GM20431 (cell line): Measurements from ENCODE around the gene ASZ1.

ENCODE experiments used
- in situ Hi-C: fragments of 300-500 bp; cut with MseI, MboI; formaldehyde crosslinking; loops from one replicate; pipeline ENCODE4 v1.15.0; 2020; ENCODE audit warnings: low sequenced_read_pairs; ENCODE audit not compliant: unreplicated experiment

The ASZ1 gene

GRCh38 chr7:117405519-117405918, 21.8 kb downstream of the ASZ1 start:
- in situ Hi-C loops, result no loop called here

GRCh38 chr7:117403737-117404136, 23.6 kb downstream of the ASZ1 start:
- in situ Hi-C loops, result no loop called here

- in situ Hi-C loops, result no loop called here
Observed at GRCh38 chr7:117402109-117402508, 25.2 kb downstream of the ASZ1 start.

- in situ Hi-C loops, result no loop called here
Observed at GRCh38 chr7:117401293-117402002, 25.8 kb downstream of the ASZ1 start.

- in situ Hi-C loops, result loop anchor here (25.0 kb wide), 1 partner anchor 188 kb away; no protein-coding TSS in a partner anchor
Observed at GRCh38 chr7:117399820-117400422, 27.4 kb downstream of the ASZ1 start.

- in situ Hi-C loops, result loop anchor here (25.0 kb wide), 1 partner anchor 183 kb away; no protein-coding TSS in a partner anchor
Observed at GRCh38 chr7:117395743-117396142, 31.6 kb downstream of the ASZ1 start.

GRCh38 chr7:117393781-117394180, 33.5 kb downstream of the ASZ1 start:
- in situ Hi-C loops, result loop anchor here (25.0 kb wide), 1 partner anchor 181 kb away; no protein-coding TSS in a partner anchor

- in situ Hi-C loops, result loop anchor here (25.0 kb wide), 1 partner anchor 178 kb away; no protein-coding TSS in a partner anchor
Observed at GRCh38 chr7:117389871-117390270, 37.4 kb downstream of the ASZ1 start.

- in situ Hi-C loops, result loop anchor here (25.0 kb wide), 1 partner anchor 174 kb away; no protein-coding TSS in a partner anchor
Observed at GRCh38 chr7:117386110-117386706, 41.1 kb downstream of the ASZ1 start.

- in situ Hi-C loops, result loop anchor here (25.0 kb wide), 1 partner anchor 173 kb away; no protein-coding TSS in a partner anchor
Observed at GRCh38 chr7:117385363-117386109, 41.8 kb downstream of the ASZ1 start.

- in situ Hi-C loops, result loop anchor here (25.0 kb wide), 1 partner anchor 173 kb away; no protein-coding TSS in a partner anchor
Observed at GRCh38 chr7:117384688-117385362, 42.5 kb downstream of the ASZ1 start.

GRCh38 chr7:117383483-117384189, 43.7 kb downstream of the ASZ1 start:
- in situ Hi-C loops, result loop anchor here (25.0 kb wide), 1 partner anchor 171 kb away; no protein-coding TSS in a partner anchor

- in situ Hi-C loops, result loop anchor here (25.0 kb wide), 1 partner anchor 171 kb away; no protein-coding TSS in a partner anchor
Observed at GRCh38 chr7:117383046-117383445, 44.2 kb downstream of the ASZ1 start.

GRCh38 chr7:117381362-117381761, 45.9 kb downstream of the ASZ1 start:
- in situ Hi-C loops, result loop anchor here (25.0 kb wide), 1 partner anchor 169 kb away; no protein-coding TSS in a partner anchor

GRCh38 chr7:117375380-117375779, 51.9 kb downstream of the ASZ1 start:
- in situ Hi-C loops, result loop anchor here (25.0 kb wide), 1 partner anchor 163 kb away; no protein-coding TSS in a partner anchor

GRCh38 chr7:117372073-117372472, 55.2 kb downstream of the ASZ1 start:
- in situ Hi-C loops, result no loop called here

GRCh38 chr7:117364339-117365080, 62.8 kb downstream of the ASZ1 start:
- in situ Hi-C loops, result no loop called here

GRCh38 chr7:117362294-117362888, 64.9 kb downstream of the ASZ1 start:
- in situ Hi-C loops, result no loop called here
